Liver (tissue), 3 donors: Measurements from ENCODE around the gene SLC25A34.

ENCODE experiments used
- ATF3 ChIP-seq: IDR thresholded peaks from 2 replicates; pipeline ENCODE4 v1.6.1; 2016; ENCODE audit warnings: antibody characterized with exemption
- CTCF ChIP-seq: fragments of 150-350 bp; IDR thresholded peaks from 2 replicates; pipeline ENCODE4 v1.5.1; 2017; ENCODE audit warnings: improper control_type of control experiment, low read depth, low read length; ENCODE audit not compliant: missing input control
- EGR1 ChIP-seq, 2 donors: IDR thresholded peaks; 2 replicates each; pipeline ENCODE4 v1.6.1; 2016 to 2018; ENCODE audit warnings: antibody characterized with exemption in 2 of 2, low read depth in 2 of 2
- FOXA1 ChIP-seq: IDR thresholded peaks from 2 replicates; pipeline ENCODE4 v1.6.1; 2016; ENCODE audit warnings: antibody characterized with exemption
- GABPA ChIP-seq, 2 donors: IDR thresholded peaks in 1 of 2; conservative IDR thresholded peaks in 1 of 2; 2 replicates each; pipeline ENCODE4 v1.6.1; 2016; ENCODE audit warnings: antibody characterized with exemption in 2 of 2, mild to moderate bottlenecking in 1 of 2, moderate library complexity in 1 of 2
- HNF4A ChIP-seq, 2 donors: conservative IDR thresholded peaks; 2 replicates each; pipeline ENCODE4 v1.6.1; 2016; ENCODE audit warnings: antibody characterized with exemption in 2 of 2, mild to moderate bottlenecking in 2 of 2
- HNF4G ChIP-seq: IDR thresholded peaks from 2 replicates; pipeline ENCODE4 v1.6.1; 2016; ENCODE audit warnings: antibody characterized with exemption
- MAX ChIP-seq: IDR thresholded peaks from 2 replicates; pipeline ENCODE4 v1.6.1; 2016; ENCODE audit warnings: antibody characterized with exemption
- NR2F2 ChIP-seq: IDR thresholded peaks from 2 replicates; pipeline ENCODE4 v1.6.1; 2016; ENCODE audit warnings: antibody characterized with exemption
- RAD21 ChIP-seq, 2 donors: IDR thresholded peaks; 2 replicates each; pipeline ENCODE4 v1.6.1; 2016; ENCODE audit warnings: antibody characterized with exemption in 2 of 2, mild to moderate bottlenecking in 2 of 2
- REST ChIP-seq: IDR thresholded peaks from 2 replicates; pipeline ENCODE4 v1.6.1; 2016; ENCODE audit warnings: antibody characterized with exemption, mild to moderate bottlenecking
- TAF1 ChIP-seq: conservative IDR thresholded peaks from 2 replicates; pipeline ENCODE4 v1.6.1; 2016; ENCODE audit warnings: antibody characterized with exemption, mild to moderate bottlenecking
- YY1 ChIP-seq: IDR thresholded peaks from 2 replicates; pipeline ENCODE4 v1.6.1; 2016; ENCODE audit warnings: antibody characterized with exemption, mild to moderate bottlenecking
- ZBTB33 ChIP-seq: IDR thresholded peaks from 2 replicates; pipeline ENCODE4 v1.6.1; 2016; ENCODE audit warnings: antibody characterized with exemption
- donor health status: healthy.
- donor health status: healthy.

- TF ChIP-seq CTCF (no peak), NR2F2 (peak; percentile 44), REST (no peak), GABPA (IDR thresholded peaks at IDR 0.05 in 1 of 2, conservative IDR thresholded peaks at IDR 0.05 in 1 of 2) (no peak), TAF1 (no peak), HNF4G (no peak), EGR1 (IDR thresholded peaks at IDR 0.05; ENCODE audit: low read depth in 2 of 2) (no peak), RAD21 (IDR thresholded peaks at IDR 0.05) (no peak), ATF3 (no peak), ZBTB33 (no peak), FOXA1 (no peak), MAX (no peak), YY1 (no peak), HNF4A (conservative IDR thresholded peaks at IDR 0.05) (no peak)
These were observed 18.5 kb upstream of the SLC25A34 start for GRCh38 chr1:15717418-15718125.
